ENCODE measurements around the gene RAB3D.
A peak's percentile ranks its signal among the peaks of the same experiment; 100 is the strongest.

The RAB3D gene

GRCh38 chr19:11373885-11374432, 34.5 kb upstream of the RAB3D start:
- no peak for TF ChIP-seq ZNF8 (CRISPR knock-in tag; IDR thresholded peaks at IDR 0.05)
- TF ChIP-seq, protein P1, sequence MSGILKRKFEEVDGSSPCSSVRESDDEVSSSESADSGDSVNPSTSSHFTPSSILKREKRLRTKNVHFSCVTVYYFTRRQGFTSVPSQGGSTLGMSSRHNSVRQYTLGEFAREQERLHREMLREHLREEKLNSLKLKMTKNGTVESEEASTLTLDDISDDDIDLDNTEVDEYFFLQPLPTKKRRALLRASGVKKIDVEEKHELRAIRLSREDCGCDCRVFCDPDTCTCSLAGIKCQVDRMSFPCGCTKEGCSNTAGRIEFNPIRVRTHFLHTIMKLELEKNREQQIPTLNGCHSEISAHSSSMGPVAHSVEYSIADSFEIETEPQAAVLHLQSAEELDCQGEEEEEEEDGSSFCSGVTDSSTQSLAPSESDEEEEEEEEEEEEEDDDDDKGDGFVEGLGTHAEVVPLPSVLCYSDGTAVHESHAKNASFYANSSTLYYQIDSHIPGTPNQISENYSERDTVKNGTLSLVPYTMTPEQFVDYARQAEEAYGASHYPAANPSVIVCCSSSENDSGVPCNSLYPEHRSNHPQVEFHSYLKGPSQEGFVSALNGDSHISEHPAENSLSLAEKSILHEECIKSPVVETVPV (CRISPR knock-in tag; IDR thresholded peaks at IDR 0.05), result peak; percentile 70; the same call in 1 of the 2 replicates
- TF ChIP-seq TCF4 (CRISPR knock-in tag; IDR thresholded peaks at IDR 0.05; ENCODE audit: borderline replicate concordance), result no peak
- TF ChIP-seq CREB5 (CRISPR knock-in tag; IDR thresholded peaks at IDR 0.05; ENCODE audit: low read depth), result peak; percentile 71
- TF ChIP-seq, protein P2, sequence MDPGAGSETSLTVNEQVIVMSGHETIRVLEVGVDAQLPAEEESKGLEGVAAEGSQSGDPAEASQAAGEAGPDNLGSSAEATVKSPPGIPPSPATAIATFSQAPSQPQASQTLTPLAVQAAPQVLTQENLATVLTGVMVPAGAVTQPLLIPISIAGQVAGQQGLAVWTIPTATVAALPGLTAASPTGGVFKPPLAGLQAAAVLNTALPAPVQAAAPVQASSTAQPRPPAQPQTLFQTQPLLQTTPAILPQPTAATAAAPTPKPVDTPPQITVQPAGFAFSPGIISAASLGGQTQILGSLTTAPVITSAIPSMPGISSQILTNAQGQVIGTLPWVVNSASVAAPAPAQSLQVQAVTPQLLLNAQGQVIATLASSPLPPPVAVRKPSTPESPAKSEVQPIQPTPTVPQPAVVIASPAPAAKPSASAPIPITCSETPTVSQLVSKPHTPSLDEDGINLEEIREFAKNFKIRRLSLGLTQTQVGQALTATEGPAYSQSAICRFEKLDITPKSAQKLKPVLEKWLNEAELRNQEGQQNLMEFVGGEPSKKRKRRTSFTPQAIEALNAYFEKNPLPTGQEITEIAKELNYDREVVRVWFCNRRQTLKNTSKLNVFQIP (CRISPR knock-in tag; IDR thresholded peaks at IDR 0.05; ENCODE audit: borderline replicate concordance, low read depth), result peak; percentile 77; the same call in 1 of the 2 replicates
- no peak for TF ChIP-seq ISL1 (CRISPR knock-in tag; IDR thresholded peaks at IDR 0.05)
- no peak for TF ChIP-seq RARB (CRISPR knock-in tag; IDR thresholded peaks at IDR 0.05)
- ATAC-seq, result no peak

DNA sequence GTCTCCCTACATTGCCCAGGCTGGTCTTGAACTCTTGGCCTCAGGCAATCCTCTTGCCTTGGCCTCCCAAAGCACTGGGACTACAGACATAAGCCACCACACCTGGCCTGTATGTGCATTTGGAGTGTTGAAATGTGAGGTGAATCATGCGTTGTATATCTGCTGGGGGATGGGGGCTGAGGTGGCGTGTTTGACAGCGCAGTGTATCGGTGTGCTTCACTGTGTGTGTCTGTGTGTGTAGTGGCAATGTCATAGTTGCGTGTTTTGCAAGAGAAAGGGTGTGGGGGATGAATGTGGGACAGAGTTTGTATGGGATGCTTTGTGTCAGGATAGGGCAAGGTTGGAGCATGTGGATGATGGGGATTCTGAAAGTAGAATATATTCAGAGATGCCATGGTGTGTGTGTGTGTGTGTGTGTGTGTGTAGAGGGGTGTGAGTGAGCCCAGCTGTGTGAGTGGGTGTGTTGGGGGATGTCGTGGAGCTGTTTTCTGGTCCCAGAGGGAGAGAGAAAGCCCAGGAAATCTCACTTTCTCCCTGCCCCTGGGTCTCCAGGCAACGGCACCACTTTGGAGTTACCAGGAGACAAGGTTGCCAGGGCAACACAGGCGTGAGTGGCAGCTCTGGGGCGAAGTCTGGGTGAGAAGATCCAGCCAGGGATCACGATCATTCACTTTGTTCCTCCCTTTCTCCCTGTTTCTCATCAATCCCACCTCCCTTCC, 33.9 kb upstream of the RAB3D start:
- TF ChIP-seq ZNF70 (CRISPR knock-in tag; IDR thresholded peaks at IDR 0.05) (no peak), CREB5 (CRISPR knock-in tag; IDR thresholded peaks at IDR 0.05; ENCODE audit: low read depth) (no peak), ISL1 (CRISPR knock-in tag; IDR thresholded peaks at IDR 0.05) (no peak), ESRRG (CRISPR knock-in tag; IDR thresholded peaks at IDR 0.05) (no peak), CSDC2 (CRISPR knock-in tag; IDR thresholded peaks at IDR 0.05) (no peak), ZNF565 (CRISPR knock-in tag; conservative IDR thresholded peaks at IDR 0.05; ENCODE audit: low read depth) (no peak), ARNTL (CRISPR knock-in tag; IDR thresholded peaks at IDR 0.05; ENCODE audit: borderline replicate concordance, low read depth) (no peak), SNAI2 (CRISPR knock-in tag; IDR thresholded peaks at IDR 0.05) (no peak), PPARA (CRISPR knock-in tag; IDR thresholded peaks at IDR 0.05; ENCODE audit: borderline replicate concordance) (no peak), ZFP3 (CRISPR knock-in tag; IDR thresholded peaks at IDR 0.05) (no peak), BACH2 (CRISPR knock-in tag; IDR thresholded peaks at IDR 0.05; ENCODE audit: borderline replicate concordance) (no peak), TOX (CRISPR knock-in tag; IDR thresholded peaks at IDR 0.05; ENCODE audit: borderline replicate concordance) (no peak), GLIS3 (CRISPR knock-in tag; IDR thresholded peaks at IDR 0.05) (no peak), TCF4 (CRISPR knock-in tag; IDR thresholded peaks at IDR 0.05; ENCODE audit: borderline replicate concordance) (no peak), RARB (CRISPR knock-in tag; IDR thresholded peaks at IDR 0.05) (no peak), ZNF8 (CRISPR knock-in tag; IDR thresholded peaks at IDR 0.05) (no peak), ZC3H10 (CRISPR knock-in tag; IDR thresholded peaks at IDR 0.05) (no peak)
- TF ChIP-seq, protein P3, sequence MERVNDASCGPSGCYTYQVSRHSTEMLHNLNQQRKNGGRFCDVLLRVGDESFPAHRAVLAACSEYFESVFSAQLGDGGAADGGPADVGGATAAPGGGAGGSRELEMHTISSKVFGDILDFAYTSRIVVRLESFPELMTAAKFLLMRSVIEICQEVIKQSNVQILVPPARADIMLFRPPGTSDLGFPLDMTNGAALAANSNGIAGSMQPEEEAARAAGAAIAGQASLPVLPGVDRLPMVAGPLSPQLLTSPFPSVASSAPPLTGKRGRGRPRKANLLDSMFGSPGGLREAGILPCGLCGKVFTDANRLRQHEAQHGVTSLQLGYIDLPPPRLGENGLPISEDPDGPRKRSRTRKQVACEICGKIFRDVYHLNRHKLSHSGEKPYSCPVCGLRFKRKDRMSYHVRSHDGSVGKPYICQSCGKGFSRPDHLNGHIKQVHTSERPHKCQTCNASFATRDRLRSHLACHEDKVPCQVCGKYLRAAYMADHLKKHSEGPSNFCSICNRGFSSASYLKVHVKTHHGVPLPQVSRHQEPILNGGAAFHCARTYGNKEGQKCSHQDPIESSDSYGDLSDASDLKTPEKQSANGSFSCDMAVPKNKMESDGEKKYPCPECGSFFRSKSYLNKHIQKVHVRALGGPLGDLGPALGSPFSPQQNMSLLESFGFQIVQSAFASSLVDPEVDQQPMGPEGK (CRISPR knock-in tag; IDR thresholded peaks at IDR 0.05; ENCODE audit: borderline replicate concordance), result no peak
- TF ChIP-seq, protein P1 (CRISPR knock-in tag; IDR thresholded peaks at IDR 0.05), result no peak
- no peak for ATAC-seq
